SK-N-SH (cell line): ENCODE results near the gene ARFRP1. TPM values are rescaled to one million over a fixed set of nuclear protein-coding genes. Genes with fewer than 3 reads are reported as not detected.
A peak's percentile ranks its signal among the peaks of the same experiment; 100 is the strongest.

Experiments used
- CTCF ChIA-PET: fragments of 300-600, 350-600 bp; formaldehyde crosslinking; extraction: SDS; loops from one replicate; lab custom pipeline; 2021; lab: Yijun Ruan, JAX
- POLR2A ChIA-PET: fragments of 350-600 bp; sonication (Branson Sonifier 250); formaldehyde crosslinking; extraction: SDS; loops from one replicate; lab custom pipeline; 2020; ENCODE audit warnings: antibody characterized with exemption, inconsistent platforms; lab: Yijun Ruan, JAX
- DNase-seq: peaks from one replicate; pipeline ENCODE4 v3.0.0; 2012
- H2AFZ ChIP-seq: fragments of 200-600 bp; sonication (generic); 2 replicates; pipeline ENCODE4 v1.8.1; 2016; ENCODE audit warnings: antibody characterized with exemption, mild to moderate bottlenecking, low read depth
- H3F3A ChIP-seq: fragments of 200-600 bp; sonication (generic); replicated peaks from 2 replicates; pipeline ENCODE3; 2016; ENCODE audit warnings: antibody characterized with exemption, mild to moderate bottlenecking; ENCODE audit not compliant: insufficient read depth
- H3K27ac ChIP-seq, 2 experiments: fragments of 200-500 bp in 1 of 2; fragments of 200-600 bp in 1 of 2; sonication (Bioruptor generic) in 1 of 2; sonication (generic), shearing (Covaris generic) in 1 of 2; 2 replicates each; pipeline versions ENCODE4 v1.5.1 to v1.6.1; 2014 to 2016; ENCODE audit warnings: low read depth in 2 of 2, inconsistent platforms in 1 of 2, low read length in 1 of 2, mild to moderate bottlenecking in 1 of 2, mixed read lengths in 1 of 2
- H3K27me3 ChIP-seq: fragments of 200-600 bp; sonication (generic), shearing (Covaris generic); 2 replicates; pipeline ENCODE4 v1.6.1; 2016; ENCODE audit warnings: mixed run types; ENCODE audit not compliant: insufficient read depth
- H3K36me3 ChIP-seq, 2 experiments: fragments of 200-500 bp in 1 of 2; fragments of 200-600 bp in 1 of 2; sonication (Bioruptor generic) in 1 of 2; sonication (generic) in 1 of 2; replicated peaks in 1 of 2; 2 replicates each; pipeline versions ENCODE3 to v1.5.1; 2014 to 2016; ENCODE audit warnings: low read length in 1 of 2, mild to moderate bottlenecking in 1 of 2; ENCODE audit not compliant: insufficient read depth in 2 of 2, control insufficient read depth in 1 of 2
- H3K4me1 ChIP-seq, 2 experiments: fragments of 200-500 bp in 1 of 2; fragments of 200-600 bp in 1 of 2; sonication (Bioruptor generic) in 1 of 2; sonication (generic), shearing (Covaris generic) in 1 of 2; 2 replicates each; pipeline versions ENCODE4 v1.5.1 to v1.6.1; 2014 to 2016; ENCODE audit warnings: low read depth in 1 of 2, low read length in 1 of 2, mixed run types in 1 of 2; ENCODE audit not compliant: insufficient read depth in 2 of 2, control insufficient read depth in 1 of 2
- H3K4me2 ChIP-seq: fragments of 200-600 bp; sonication (generic), shearing (Covaris generic); 2 replicates; pipeline ENCODE4 v1.6.1; 2017; ENCODE audit warnings: mixed run types
- H3K4me3 ChIP-seq, 2 experiments: fragments of 200-500 bp in 1 of 2; fragments of 200-600 bp in 1 of 2; sonication (Bioruptor generic) in 1 of 2; sonication (generic), shearing (Covaris generic) in 1 of 2; 2 replicates each; pipeline versions ENCODE4 v1.5.1 to v1.8.1; 2014 to 2016; ENCODE audit warnings: low read depth in 2 of 2, inconsistent platforms in 1 of 2, low read length in 1 of 2, mild to moderate bottlenecking in 1 of 2, mixed read lengths in 1 of 2, moderate library complexity in 1 of 2
- H3K79me2 ChIP-seq: fragments of 200-600 bp; sonication (generic); 2 replicates; pipeline ENCODE4 v1.8.1; 2017; ENCODE audit warnings: mild to moderate bottlenecking; ENCODE audit not compliant: insufficient read depth
- H3K9ac ChIP-seq: fragments of 200-600 bp; sonication (generic); 2 replicates; pipeline ENCODE4 v1.6.1; 2017; ENCODE audit warnings: mixed run types
- H3K9me2 ChIP-seq: fragments of 200-600 bp; sonication (generic); 2 replicates; pipeline ENCODE4 v1.6.1; 2017; ENCODE audit warnings: mixed run types
- H3K9me3 ChIP-seq: fragments of 200-600 bp; sonication (generic); 2 replicates; pipeline ENCODE4 v1.6.1; 2017; ENCODE audit warnings: mixed run types, mild to moderate bottlenecking, moderate library complexity
- H4K20me1 ChIP-seq: fragments of 200-600 bp; sonication (generic); 2 replicates; pipeline ENCODE4 v1.6.1; 2017; ENCODE audit warnings: mild to moderate bottlenecking, mixed run types; ENCODE audit not compliant: insufficient read depth
- CHD2 ChIP-seq: fragments of 150-350 bp; IDR thresholded peaks from 2 replicates; pipeline ENCODE4 v1.6.1; 2018; ENCODE audit warnings: low read length; ENCODE audit not compliant: partially characterized antibody
- EP300 ChIP-seq, 2 experiments: IDR thresholded peaks; 2 replicates each; pipeline versions ENCODE4 v1.4.0 to v1.6.1; 2012; ENCODE audit warnings: borderline replicate concordance in 1 of 2, low read depth in 1 of 2, low read length in 1 of 2
- GABPA ChIP-seq: IDR thresholded peaks from 2 replicates; pipeline ENCODE4 v1.4.0; 2012; ENCODE audit warnings: low read depth, mild to moderate bottlenecking
- GATA2 ChIP-seq: sonication (generic); formaldehyde crosslinking; IDR thresholded peaks from 2 replicates; pipeline ENCODE4 v1.5.0; 2020; ENCODE audit warnings: mild to moderate bottlenecking, missing genetic modification reagents
- JUND ChIP-seq: IDR thresholded peaks from 2 replicates; pipeline ENCODE4 v1.4.0; 2012
- POLR2AphosphoS5 ChIP-seq: IDR thresholded peaks from 2 replicates; pipeline ENCODE4 v1.6.1; 2012; ENCODE audit warnings: low read depth, low read length
- RAD21 ChIP-seq: IDR thresholded peaks from 2 replicates; pipeline ENCODE4 v1.6.1; 2012; ENCODE audit warnings: mild to moderate bottlenecking, low read length
- RXRA ChIP-seq: IDR thresholded peaks from 2 replicates; pipeline ENCODE4 v1.4.0; 2012; ENCODE audit warnings: low read depth, mild to moderate bottlenecking, borderline replicate concordance
- SIN3A ChIP-seq: IDR thresholded peaks from 2 replicates; pipeline ENCODE4 v1.6.1; 2012; ENCODE audit warnings: low read depth, mild to moderate bottlenecking, low read length, moderate library complexity, borderline replicate concordance
- SMC3 ChIP-seq: IDR thresholded peaks from 2 replicates; pipeline ENCODE4 v1.6.1; 2012; ENCODE audit warnings: low read depth, low read length, improper control_type of control experiment
- TEAD4 ChIP-seq: IDR thresholded peaks from 2 replicates; pipeline ENCODE4 v1.4.0; 2012; ENCODE audit warnings: mild to moderate bottlenecking, borderline replicate concordance; ENCODE audit not compliant: insufficient read depth
- WGBS: methylation state at CpG from one replicate; pipeline ENCODE4 v1.1.6; 2017; ENCODE audit warnings: low lambda C conversion rate; 5-methylcytosine and 5-hydroxymethylcytosine counted together
- polyA plus RNA-seq, 3 experiments: library from polyadenylated mRNA; depleted of rRNA; stranded (reverse); fragments of >200 nt; gene quantifications; 2 replicates each; pipeline ENCODE4 v1.2.3, GENCODE V29; 2012
- TF ChIP-seq, protein P1 (sequence below): fragments of 150-350 bp; IDR thresholded peaks from 2 replicates; pipeline ENCODE4 v1.6.1; 2017; ENCODE audit warnings: antibody characterized with exemption, low read length, low read depth, borderline replicate concordance
- TF ChIP-seq, protein P2 (sequence below): IDR thresholded peaks from 2 replicates; pipeline ENCODE4 v1.4.0; 2012; ENCODE audit warnings: low read depth
- TF ChIP-seq, protein P3 (sequence below): IDR thresholded peaks from 2 replicates; pipeline ENCODE4; 2012

ARFRP1 gene
- polyA plus RNA-seq, 1 of the 3 experiments (the other 2 are of a cell fraction), result 72.8 TPM

DNA sequence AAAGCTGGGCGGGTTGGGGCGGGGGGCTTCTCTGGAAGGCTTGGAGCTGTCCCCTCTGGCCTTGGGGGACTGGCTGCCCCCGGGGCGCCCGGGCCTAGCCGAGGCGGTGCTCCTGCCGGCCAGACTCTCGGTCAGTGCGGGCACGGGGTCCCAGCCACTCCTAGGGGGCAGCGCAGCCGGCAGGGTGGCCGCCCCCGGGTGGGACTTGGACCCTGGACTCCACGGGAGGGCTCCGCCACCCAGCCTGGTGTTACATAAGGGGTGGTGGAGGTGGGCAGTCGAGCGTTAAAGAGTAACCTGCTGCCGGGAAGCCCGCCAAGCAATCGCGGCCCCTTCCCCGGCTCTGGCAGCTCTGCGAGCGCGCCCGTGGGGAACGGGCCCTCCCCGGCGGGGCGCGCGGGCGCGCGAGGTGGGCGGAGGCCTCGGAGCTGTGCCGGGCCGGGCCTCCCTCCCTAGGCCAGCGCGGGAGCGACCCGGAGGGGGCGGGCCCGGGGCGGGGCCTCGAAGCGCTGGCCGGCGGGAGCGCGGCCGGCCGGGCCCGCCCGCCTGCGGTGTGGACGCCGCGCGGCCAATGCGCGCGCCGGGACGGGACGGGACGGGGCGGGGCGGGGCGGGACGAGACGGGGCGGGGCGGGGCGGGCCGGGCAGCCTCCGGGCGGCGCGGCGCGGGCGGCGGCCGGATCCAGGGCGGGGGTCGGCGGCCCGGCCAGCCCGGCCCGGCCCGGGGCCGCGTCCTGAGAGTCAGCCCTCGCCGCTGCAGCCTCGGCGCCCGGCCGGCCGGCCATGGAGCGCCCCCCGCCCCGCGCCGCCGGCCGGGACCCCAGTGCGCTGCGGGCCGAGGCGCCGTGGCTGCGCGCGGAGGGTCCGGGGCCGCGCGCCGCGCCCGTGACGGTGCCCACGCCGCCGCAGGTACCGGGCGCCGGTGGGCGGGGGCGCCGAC, 31.6 kb upstream of the ARFRP1 start, which contains the start of gene SLC2A4RG:
Gene SLC2A4RG (plus strand): TSS at position 647 of the 940 bp plus-strand sequence. CDS start 137 bp downstream, at position 784.
- peak within 1 kb of the TSS; percentile 81 to 95 for H3K4me3 ChIP-seq
- WGBS, result 23% methylated on average over 10 of the region's 136 CpGs
- peak within 1 kb of the TSS; percentile 98 for H3K4me2 ChIP-seq
- no peaks in the 10 kb centered on the region for H3K27me3 ChIP-seq
- TF ChIP-seq RAD21 (no peak), TEAD4 (no peak), SIN3A (no peak), SMC3 (0 out of 2 replicates have a peak, but pooled peaks have one; percentile 5), GATA2 (no peak), POLR2AphosphoS5 (0 out of 2 replicates have a peak, but pooled peaks have one; percentile 4)
- TF ChIP-seq, protein P1, sequence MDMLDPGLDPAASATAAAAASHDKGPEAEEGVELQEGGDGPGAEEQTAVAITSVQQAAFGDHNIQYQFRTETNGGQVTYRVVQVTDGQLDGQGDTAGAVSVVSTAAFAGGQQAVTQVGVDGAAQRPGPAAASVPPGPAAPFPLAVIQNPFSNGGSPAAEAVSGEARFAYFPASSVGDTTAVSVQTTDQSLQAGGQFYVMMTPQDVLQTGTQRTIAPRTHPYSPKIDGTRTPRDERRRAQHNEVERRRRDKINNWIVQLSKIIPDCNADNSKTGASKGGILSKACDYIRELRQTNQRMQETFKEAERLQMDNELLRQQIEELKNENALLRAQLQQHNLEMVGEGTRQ, result no peak
- TF ChIP-seq, protein P2, sequence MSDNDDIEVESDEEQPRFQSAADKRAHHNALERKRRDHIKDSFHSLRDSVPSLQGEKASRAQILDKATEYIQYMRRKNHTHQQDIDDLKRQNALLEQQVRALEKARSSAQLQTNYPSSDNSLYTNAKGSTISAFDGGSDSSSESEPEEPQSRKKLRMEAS, result no peak
- CTCF ChIA-PET, result interaction anchor here (1.1 to 1.4 kb wide), 3 partner anchors 15 to 35 kb away, joined by 3 to 4 read pairs (median 4); partner anchors contain the start of genes ARFRP1 and ZGPAT
- DNase-seq, result peak; percentile 99
- H4K20me1 ChIP-seq, result peaks cover 16% of the 10 kb centered on the region
- no peaks in the 10 kb centered on the region for H3K9me3 ChIP-seq
- H3F3A ChIP-seq, result peaks cover 17% of the 10 kb centered on the region
- peak within 1 kb of the TSS; percentile 92 for H3K9ac ChIP-seq
- H3K27ac ChIP-seq, result peak within 1 kb of the TSS; percentile 72 to 96
- H3K9me2 ChIP-seq, result no peaks in the 10 kb centered on the region
- H3K4me1 ChIP-seq, result peaks cover 0 to 14% of the 10 kb centered on the region in 2 experiments; a peak in 1 of 4 replicates
- H3K36me3 ChIP-seq, result peaks cover 13 to 39% of the 10 kb centered on the region in 2 experiments
- peaks cover 18% of the 10 kb centered on the region for H3K79me2 ChIP-seq
- POLR2A ChIA-PET, result interaction anchor here (1.1 to 1.2 kb wide), 2 partner anchors 16 to 32 kb away, joined by 3 to 4 read pairs; partner anchors contain the start of genes ARFRP1 and ZGPAT
- H2AFZ ChIP-seq, result no peak within 1 kb of the TSS

DNA sequence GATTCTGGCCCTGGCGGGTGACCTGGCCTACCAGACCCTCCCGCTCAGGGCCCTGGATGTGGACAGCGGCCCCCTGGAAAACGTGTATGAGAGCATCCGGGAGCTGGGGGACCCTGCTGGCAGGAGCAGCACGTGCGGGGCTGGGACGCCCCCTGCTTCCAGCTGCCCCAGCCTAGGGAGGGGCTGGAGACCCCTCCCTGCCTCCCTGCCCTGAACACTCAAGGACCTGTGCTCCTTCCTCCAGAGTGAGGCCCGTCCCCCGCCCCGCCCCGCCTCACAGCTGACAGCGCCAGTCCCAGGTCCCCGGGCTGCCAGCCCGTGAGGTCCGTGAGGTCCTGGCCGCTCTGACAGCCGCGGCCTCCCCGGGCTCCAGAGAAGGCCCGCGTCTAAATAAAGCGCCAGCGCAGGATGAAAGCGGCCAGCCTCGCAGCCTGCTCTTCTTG, 30.9 kb upstream of the ARFRP1 start:
- no peaks in the 10 kb centered on the region for H3K9me2 ChIP-seq
- WGBS, result 93% methylated on average over 3 of the region's 26 CpGs
- peak overlapping the region in 1 of 2 experiments; percentile 85; a peak in 2 of 4 replicates for H3K27ac ChIP-seq
- peak; percentile 78 for DNase-seq
- ChIA-PET CTCF (interaction anchor here (1.1 to 1.4 kb wide), 3 partner anchors 14 to 34 kb away, joined by 3 to 4 read pairs (median 4); partner anchors contain the start of genes ARFRP1 and ZGPAT), POLR2A (interaction anchor here (1.1 to 1.2 kb wide), 2 partner anchors 16 to 31 kb away, joined by 3 to 4 read pairs; partner anchors contain the start of genes ARFRP1 and ZGPAT)
- no peak overlapping the region for H2AFZ ChIP-seq
- no peaks in the 10 kb centered on the region for H3K27me3 ChIP-seq
- H3K4me2 ChIP-seq, result peak overlapping the region; percentile 65; the same call in 1 of the 2 replicates
- peaks cover 18% of the 10 kb centered on the region for H3K79me2 ChIP-seq
- no peak overlapping the region for H3K9ac ChIP-seq
- H3K9me3 ChIP-seq, result no peaks in the 10 kb centered on the region
- H3K36me3 ChIP-seq, result peaks cover 6 to 34% of the 10 kb centered on the region in 2 experiments
- H3F3A ChIP-seq, result peaks cover 13% of the 10 kb centered on the region
- TF ChIP-seq CHD2 (no peak), GABPA (no peak), EP300 (IDR thresholded peaks at IDR 0.05; ENCODE audit: borderline replicate concordance in 1 of 2, low read depth in 1 of 2, low read length in 1 of 2) (no peak), RAD21 (no peak), RXRA (no peak), JUND (no peak)
- TF ChIP-seq, protein P3, sequence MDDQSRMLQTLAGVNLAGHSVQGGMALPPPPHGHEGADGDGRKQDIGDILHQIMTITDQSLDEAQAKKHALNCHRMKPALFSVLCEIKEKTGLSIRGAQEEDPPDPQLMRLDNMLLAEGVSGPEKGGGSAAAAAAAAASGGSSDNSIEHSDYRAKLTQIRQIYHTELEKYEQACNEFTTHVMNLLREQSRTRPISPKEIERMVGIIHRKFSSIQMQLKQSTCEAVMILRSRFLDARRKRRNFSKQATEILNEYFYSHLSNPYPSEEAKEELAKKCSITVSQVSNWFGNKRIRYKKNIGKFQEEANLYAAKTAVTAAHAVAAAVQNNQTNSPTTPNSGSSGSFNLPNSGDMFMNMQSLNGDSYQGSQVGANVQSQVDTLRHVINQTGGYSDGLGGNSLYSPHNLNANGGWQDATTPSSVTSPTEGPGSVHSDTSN, result no peak
- H3K4me3 ChIP-seq, result no peak overlapping the region
- peaks cover 16% of the 10 kb centered on the region for H4K20me1 ChIP-seq
- peaks cover 0 to 14% of the 10 kb centered on the region in 2 experiments; a peak in 1 of 4 replicates for H3K4me1 ChIP-seq
